GM20431 (cell line): ENCODE data around the gene MRC2.
"Not testable (repeated sequence)": the region's sequence is repeated elsewhere in the genome, so short reads cannot be mapped to it uniquely, and the experiment has no call there.

ENCODE experiments used
- in situ Hi-C: fragments of 300-500 bp; cut with MseI, MboI; formaldehyde crosslinking; loops from one replicate; pipeline ENCODE4 v1.15.0; 2020; ENCODE audit warnings: low sequenced_read_pairs; ENCODE audit not compliant: unreplicated experiment

Gene MRC2

GRCh38 chr17:62693616-62694409, 66.3 kb downstream of the MRC2 start:
- in situ Hi-C loops: no loop called here

DNA sequence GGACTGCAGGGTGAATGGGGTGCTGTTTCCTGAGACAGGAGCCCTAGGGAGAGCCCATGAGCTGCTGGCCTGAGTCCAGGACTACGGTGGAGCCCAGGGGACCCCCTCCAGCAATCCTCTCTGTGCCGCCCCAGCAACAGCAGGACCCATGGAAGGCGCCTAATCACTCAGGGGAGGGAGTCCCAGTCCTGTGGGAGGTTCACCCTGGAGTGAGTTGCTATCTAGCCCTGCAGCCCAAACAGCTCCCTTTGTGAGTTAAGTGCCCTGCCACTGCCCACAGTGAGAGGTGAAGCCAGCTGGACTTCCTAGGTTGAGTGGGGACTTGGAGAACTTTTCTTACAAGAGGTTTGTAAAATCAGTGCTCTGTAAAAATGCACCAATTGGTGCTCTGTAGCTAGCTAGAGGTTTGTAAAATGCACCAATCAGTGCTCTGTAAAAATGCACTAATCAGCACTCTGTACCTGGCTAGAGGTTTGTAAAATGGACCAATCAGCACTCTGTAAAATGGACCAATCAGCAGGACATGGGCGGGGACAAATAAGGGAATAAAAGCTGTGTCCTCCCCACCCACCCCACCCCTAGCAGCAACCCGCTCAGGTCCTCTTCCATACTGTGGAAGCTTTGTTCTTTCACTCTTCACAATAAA, 67.7 kb downstream of the MRC2 start:
- in situ Hi-C loops: not testable (repeated sequence)

DNA sequence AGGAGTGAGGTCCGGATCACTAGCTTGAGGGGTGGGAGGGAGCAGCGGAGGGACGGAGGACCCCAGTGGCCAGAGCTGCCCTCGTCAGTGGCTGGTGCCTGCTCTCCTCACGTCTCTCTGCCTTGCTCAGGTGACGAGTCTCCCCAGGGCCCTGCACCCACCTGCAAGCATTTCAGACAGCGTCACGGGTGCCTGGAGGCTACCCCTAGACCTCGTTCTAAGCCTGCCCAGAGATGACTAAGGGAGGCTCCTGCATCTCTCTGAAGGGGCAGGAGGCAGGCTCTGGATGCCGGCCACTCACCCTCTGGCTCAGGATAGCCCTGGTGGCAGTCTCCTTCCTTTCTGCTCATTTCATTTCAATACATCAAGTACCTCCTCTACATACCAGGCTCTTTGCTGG, 68.8 kb downstream of the MRC2 start:
- in situ Hi-C loops: no loop called here

DNA sequence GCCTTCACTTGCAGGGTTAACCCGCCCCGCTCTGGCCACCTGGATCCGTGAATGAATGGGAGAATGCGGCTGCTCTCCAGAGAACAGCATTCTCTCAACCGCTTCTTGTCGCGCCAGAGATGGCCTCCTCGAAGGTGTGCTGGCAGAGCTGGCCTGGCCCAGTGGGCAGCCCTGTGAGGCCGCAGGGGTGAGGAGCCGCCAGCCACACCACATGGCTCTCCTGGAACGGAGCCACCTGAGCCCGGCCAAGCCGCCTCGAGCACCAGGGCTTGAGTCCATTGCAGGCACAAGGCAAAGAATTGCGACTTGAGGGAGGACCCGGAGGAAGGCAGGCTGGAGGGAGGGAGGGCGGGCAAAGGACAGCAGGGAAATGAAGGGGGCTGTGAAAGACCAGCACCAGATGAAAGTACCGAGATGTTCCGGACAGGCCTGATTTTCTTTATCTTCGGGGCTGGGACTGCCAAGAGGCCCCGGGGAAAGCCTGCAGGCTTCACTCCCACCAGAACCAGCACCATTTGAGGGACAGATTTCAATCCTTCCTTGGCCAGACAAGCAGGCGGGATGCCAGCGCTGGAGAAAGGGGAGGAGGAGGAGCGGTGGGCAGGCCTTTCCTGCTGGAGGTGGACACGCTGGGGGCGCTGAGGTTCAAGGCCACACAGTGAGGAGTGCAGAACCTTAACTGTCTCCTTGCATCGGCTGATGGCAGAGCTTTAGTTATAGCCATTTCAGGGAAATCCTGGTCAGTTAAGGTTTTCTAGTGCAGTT, 69.4 kb downstream of the MRC2 start:
- in situ Hi-C loops: no loop called here

GRCh38 chr17:62698459-62698858, 71.0 kb downstream of the MRC2 start:
- in situ Hi-C loops: not testable (repeated sequence)

GRCh38 chr17:62700964-62701705, 73.7 kb downstream of the MRC2 start:
- in situ Hi-C loops: loop anchor here (25.0 kb wide), 1 partner anchor 261 kb away; the partner anchor contains the start of gene TANC2

- in situ Hi-C loops: loop anchor here (25.0 kb wide), 1 partner anchor 261 kb away; the partner anchor contains the start of gene TANC2
These were observed 74.2 kb downstream of the MRC2 start for GRCh38 chr17:62701706-62702085.

DNA sequence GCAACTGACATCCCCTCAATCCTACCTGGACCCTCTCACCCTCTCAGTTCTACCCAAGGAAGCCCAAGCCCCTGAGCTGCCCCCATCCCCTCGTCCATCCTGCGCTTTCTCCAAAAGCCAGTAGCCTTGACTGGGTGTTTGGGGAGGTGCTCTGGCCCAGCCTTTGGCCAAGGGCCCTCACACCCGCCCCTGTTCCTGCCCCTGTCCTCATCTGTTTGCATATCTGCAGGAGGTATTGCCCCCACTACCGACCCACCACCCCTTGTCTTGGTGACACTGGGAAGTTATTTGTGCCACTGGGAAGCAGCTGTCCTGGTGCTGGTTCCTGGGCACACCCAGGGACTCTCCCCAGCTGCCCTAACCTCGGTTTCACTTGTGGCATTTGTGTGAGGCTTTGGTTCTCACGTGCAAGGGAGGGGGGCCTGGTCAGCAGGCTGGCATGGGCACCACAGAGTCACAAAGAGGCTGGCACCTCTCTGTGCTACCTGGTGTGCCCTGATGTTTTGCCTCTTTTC, 75.3 kb downstream of the MRC2 start:
- in situ Hi-C loops: loop anchor here (25.0 kb wide), 1 partner anchor 259 kb away; the partner anchor contains the start of gene TANC2

GRCh38 chr17:62703261-62703775, 75.8 kb downstream of the MRC2 start:
- in situ Hi-C loops: loop anchor here (25.0 kb wide), 1 partner anchor 259 kb away; the partner anchor contains the start of gene TANC2

- in situ Hi-C loops: loop anchor here (25.0 kb wide), 1 partner anchor 258 kb away; the partner anchor contains the start of gene TANC2
These were observed 76.4 kb downstream of the MRC2 start for GRCh38 chr17:62703776-62704380.

DNA sequence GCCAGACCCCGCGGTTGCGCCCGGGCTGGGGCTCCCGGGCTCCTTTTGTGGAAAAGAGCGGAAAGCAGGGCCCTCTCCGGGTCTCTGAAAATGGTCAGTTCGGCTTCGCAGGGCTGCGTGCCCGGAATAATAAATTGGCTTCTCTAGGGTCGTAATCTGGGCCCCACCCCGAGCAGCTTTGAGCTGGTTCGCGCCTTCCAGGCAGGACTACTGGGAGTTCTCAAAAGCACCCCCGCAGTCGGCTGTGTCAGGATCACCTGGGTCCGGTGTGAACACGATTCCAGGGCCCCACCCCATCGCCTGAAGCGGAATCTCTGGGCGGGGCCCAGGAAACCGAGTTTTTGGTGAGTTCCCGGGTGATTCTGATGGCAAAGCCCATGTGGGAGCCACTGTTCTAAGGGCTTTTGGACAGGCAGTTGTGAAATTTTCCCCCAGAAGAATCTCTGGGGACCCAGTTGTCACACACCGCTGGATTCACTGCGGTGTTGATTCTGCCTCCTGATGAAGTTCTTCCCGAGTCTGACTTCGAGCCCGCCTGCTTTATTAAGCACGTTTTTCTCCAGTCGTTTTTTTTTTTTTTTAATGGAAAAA, 77.0 kb downstream of the MRC2 start:
- in situ Hi-C loops: loop anchor here (25.0 kb wide), 1 partner anchor 258 kb away; the partner anchor contains the start of gene TANC2

DNA sequence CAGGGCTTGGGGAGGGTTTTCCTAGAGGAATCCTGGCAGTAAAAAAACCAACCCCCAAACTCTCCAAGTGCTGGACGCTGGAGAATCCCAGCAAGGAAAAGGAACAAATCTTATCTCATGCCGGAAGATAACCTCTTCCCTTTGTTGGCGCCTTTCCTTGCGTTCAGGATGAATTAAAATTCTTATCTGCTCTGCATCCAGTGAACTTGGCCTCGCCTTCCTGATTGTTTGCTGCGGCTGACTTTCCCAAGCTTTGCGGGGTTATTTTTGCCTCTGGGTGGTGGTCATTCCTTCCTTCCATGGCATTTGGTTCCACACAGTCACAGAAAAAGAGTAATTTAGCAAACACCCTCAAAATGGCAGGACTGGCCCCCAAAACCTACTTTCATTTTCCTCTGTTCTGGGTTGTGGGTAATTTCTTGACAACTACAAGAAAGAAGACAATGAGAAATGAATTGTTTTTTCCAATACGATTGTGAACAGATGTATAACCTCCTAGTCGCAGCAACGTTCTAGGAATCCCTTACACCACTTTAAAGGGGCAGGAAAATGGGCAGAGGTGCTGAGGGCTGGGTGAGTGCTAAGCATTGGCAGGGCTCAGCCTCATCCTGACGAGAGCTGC, 77.8 kb downstream of the MRC2 start:
- in situ Hi-C loops: loop anchor here (25.0 kb wide), 1 partner anchor 257 kb away; the partner anchor contains the start of gene TANC2

GRCh38 chr17:62705778-62706597, 78.5 kb downstream of the MRC2 start:
- in situ Hi-C loops: loop anchor here (25.0 kb wide), 1 partner anchor 256 kb away; the partner anchor contains the start of gene TANC2

DNA sequence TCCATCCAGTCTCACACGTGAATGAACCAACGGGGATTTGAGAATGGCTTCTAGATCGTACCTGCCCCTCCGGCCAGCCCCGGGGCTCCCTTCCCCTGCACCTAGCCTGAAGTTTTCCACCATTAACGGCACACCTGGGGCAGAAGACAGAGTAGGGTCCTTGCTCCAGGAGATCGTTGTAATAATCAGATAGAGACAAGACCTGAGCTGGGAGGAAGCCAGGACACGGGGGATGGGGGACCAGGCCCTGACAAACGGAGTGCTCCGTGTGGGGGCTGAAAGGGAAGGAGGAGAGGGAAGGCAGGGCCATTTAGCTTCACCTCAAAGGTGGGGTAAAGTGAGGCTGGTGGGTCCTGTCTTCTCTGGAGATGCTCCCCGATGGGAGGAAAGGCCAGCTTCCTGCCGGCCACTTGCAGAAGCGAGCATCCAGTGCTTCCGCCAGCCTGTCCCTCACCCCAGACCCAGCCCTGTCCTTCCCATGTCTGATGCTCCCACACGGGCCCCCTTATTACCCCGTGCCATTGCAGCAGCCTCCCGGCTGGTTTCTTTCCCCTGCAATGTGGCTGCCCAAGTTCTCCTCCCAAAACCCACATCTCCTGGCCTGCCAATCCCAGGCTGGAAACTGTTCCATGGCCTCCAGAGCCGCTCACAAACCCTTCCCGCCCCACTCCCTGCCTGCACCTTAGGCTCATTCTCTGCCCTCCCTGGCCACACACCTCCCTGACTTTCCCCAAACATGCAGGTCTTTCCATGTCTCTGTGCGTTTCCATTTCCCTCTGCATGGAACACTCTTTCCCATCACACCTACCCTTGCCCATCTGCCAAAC, 79.3 kb downstream of the MRC2 start:
- in situ Hi-C loops: loop anchor here (25.0 kb wide), 1 partner anchor 255 kb away; the partner anchor contains the start of gene TANC2

DNA sequence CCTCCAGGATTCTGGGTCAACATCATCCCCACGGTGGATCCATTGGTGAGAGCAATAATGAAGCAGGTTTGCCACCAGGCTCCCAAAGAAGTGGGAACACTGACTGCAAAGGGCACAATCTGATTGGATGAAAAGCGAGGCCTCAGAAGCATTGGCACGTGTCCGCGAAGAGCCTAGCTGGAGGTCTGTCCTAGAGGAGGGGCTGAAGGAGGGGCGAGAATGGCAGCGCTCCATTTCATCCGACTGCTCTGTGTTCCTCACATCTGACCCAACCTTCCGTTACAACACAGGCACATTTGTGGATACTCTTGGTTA, 79.9 kb downstream of the MRC2 start:
- in situ Hi-C loops: loop anchor here (25.0 kb wide), 1 partner anchor 255 kb away; the partner anchor contains the start of gene TANC2

DNA sequence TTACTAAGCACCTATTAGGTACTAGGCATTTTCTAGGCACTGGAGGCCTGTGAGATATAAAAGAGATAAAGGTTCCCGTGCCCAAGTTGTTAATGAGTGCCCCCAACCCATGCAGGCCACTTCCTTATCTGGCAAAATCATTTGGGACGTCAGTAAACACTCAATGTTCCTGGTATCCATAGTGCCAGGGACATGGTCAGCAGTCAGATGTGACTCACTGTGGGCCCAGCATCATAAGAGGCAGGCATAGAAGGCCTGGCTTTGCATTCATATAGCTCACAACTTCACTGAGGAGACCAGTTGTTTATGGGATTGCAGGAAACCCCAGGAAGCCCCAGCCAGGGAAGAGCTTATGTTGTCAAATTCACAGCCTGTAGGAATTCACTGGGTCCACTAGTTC, 81.1 kb downstream of the MRC2 start:
- in situ Hi-C loops: loop anchor here (25.0 kb wide), 1 partner anchor 254 kb away; the partner anchor contains the start of gene TANC2
